ENCODE data around the gene PDPK1. TPM values are rescaled to one million over a fixed set of nuclear protein-coding genes. Genes with fewer than 3 reads are reported as not detected.

The PDPK1 gene
- total RNA-seq, 4 donors from 2014 or later: 28.3 to 45.7 (median 35.0) TPM

GRCh38 chr16:2500430-2500917, 37.3 kb upstream of the PDPK1 start:
- Histone ChIP-seq H3K27me3 (no peaks in the 10 kb centered on the region), H3K9me3 (no peaks in the 10 kb centered on the region), H3K27ac (replicated peaks in 1 of 4) (no peak overlapping the region), H3K4me1 (peaks cover 42 to 48% (median 45%) of the 10 kb centered on the region in 4 donors), H3K36me3 (peaks cover 13 to 46% (median 30%) of the 10 kb centered on the region in 4 donors), H3K4me3 (no peak overlapping the region)
- intact Hi-C loops (cut with DNase I): loop anchor here (2.0 to 10.0 kb wide), 4 partner anchors 43 to 236 kb away; partner anchors contain the start of genes ABCA3, CCNF and RNPS1
- TF ChIP-seq EP300 (IDR thresholded peaks at IDR 0.05) (no peak), CTCF (IDR thresholded peaks at IDR 0.05) (no peak), POLR2A (IDR thresholded peaks at IDR 0.05; ENCODE audit: low read depth) (no peak), POLR2AphosphoS5 (IDR thresholded peaks at IDR 0.05) (no peak)
- no peak for DNase-seq (ENCODE audit: extremely low spot score)
- WGBS: 89% methylated on average over 8 of the region's 20 CpGs

- H3K9me3 ChIP-seq: no peaks in the 10 kb centered on the region
- intact Hi-C loops (cut with DNase I): loop anchor here (2.0 to 10.0 kb wide), 4 partner anchors 44 to 236 kb away; partner anchors contain the start of genes ABCA3, CCNF and RNPS1
- H3K27ac ChIP-seq (replicated peaks in 1 of 4): peak overlapping the region in 3 of 4 donors; percentile 52 to 59 (median 53)
- H3K36me3 ChIP-seq: peaks cover 10 to 42% (median 28%) of the 10 kb centered on the region in 4 donors
- peaks cover 42 to 48% (median 45%) of the 10 kb centered on the region in 4 donors for H3K4me1 ChIP-seq
- H3K27me3 ChIP-seq: no peaks in the 10 kb centered on the region
- WGBS: 10% methylated on average over 2 of the region's 23 CpGs
- H3K4me3 ChIP-seq: peak overlapping the region; percentile 36 to 52 (median 40)
- peak; percentile 96 for DNase-seq (ENCODE audit: extremely low spot score)
- TF ChIP-seq POLR2A (IDR thresholded peaks at IDR 0.05; ENCODE audit: low read depth) (peak; percentile 22), POLR2AphosphoS5 (IDR thresholded peaks at IDR 0.05) (peak in 1 of 2 donors; percentile 59), EP300 (IDR thresholded peaks at IDR 0.05) (no peak), CTCF (IDR thresholded peaks at IDR 0.05) (peak in 2 of 3 experiments; percentile 96 to 97)
Measured at GRCh38 chr16:2500918-2501750, 36.7 kb upstream of the PDPK1 start.

GRCh38 chr16:2501946-2502895, 35.6 kb upstream of the PDPK1 start:
- Histone ChIP-seq H3K36me3 (peaks cover 0 to 31% (median 17%) of the 10 kb centered on the region in 4 donors), H3K4me1 (peaks cover 37 to 43% (median 41%) of the 10 kb centered on the region in 4 donors), H3K27ac (replicated peaks in 1 of 4) (peak overlapping the region in 2 of 4 donors; percentile 53 to 59), H3K4me3 (peak overlapping the region in 1 of 4 donors; percentile 40), H3K27me3 (no peaks in the 10 kb centered on the region), H3K9me3 (no peaks in the 10 kb centered on the region)
- no peak for DNase-seq (ENCODE audit: extremely low spot score)
- no peak for TF ChIP-seq POLR2A (IDR thresholded peaks at IDR 0.05; ENCODE audit: low read depth)
- TF ChIP-seq EP300 (IDR thresholded peaks at IDR 0.05): no peak
- TF ChIP-seq CTCF (IDR thresholded peaks at IDR 0.05): no peak
- TF ChIP-seq POLR2AphosphoS5 (IDR thresholded peaks at IDR 0.05): no peak
- intact Hi-C loops (cut with DNase I): loop anchor here (2.0 to 10.0 kb wide), 4 partner anchors 45 to 237 kb away; partner anchors contain the start of genes ABCA3, CCNF and RNPS1
- WGBS: 62% methylated on average over 6 of the region's 18 CpGs

- H3K27ac ChIP-seq (replicated peaks in 1 of 4): no peak overlapping the region
- TF ChIP-seq CTCF (IDR thresholded peaks at IDR 0.05): no peak
- TF ChIP-seq EP300 (IDR thresholded peaks at IDR 0.05): no peak
- TF ChIP-seq POLR2A (IDR thresholded peaks at IDR 0.05; ENCODE audit: low read depth): no peak
- TF ChIP-seq POLR2AphosphoS5 (IDR thresholded peaks at IDR 0.05): no peak
- peaks cover 18 to 24% (median 22%) of the 10 kb centered on the region in 4 donors for H3K4me1 ChIP-seq
- H3K27me3 ChIP-seq: no peaks in the 10 kb centered on the region
- DNase-seq (ENCODE audit: extremely low spot score): no peak
- no peaks in the 10 kb centered on the region for H3K9me3 ChIP-seq
- WGBS: 89% methylated on average over 11 of the region's 14 CpGs
- no peak overlapping the region for H3K4me3 ChIP-seq
- intact Hi-C loops (cut with DNase I): loop anchor here (10.0 kb wide), 1 partner anchor 241 kb away; the partner anchor contains the start of gene RNPS1
- peaks cover 0 to 3% (median 0%) of the 10 kb centered on the region in 4 donors for H3K36me3 ChIP-seq
Measured at GRCh38 chr16:2505695-2506094, 32.1 kb upstream of the PDPK1 start.

Measured in esophagus muscularis mucosa (tissue), 4 donors.